Fibroblast of lung (primary cell): Measurements from ENCODE around the gene LSAMP.

Source experiments
- CTCF ChIP-seq, 2 donors: IDR thresholded peaks in 1 of 2; conservative IDR thresholded peaks in 1 of 2; 1 replicate in 1 of 2; 2 replicates in 1 of 2; pipeline ENCODE4 v1.5.1; 2011 to 2012; ENCODE audit warnings: low read length in 2 of 2, control low read depth in 1 of 2, inconsistent platforms in 1 of 2, low read depth in 1 of 2, mild to moderate bottlenecking in 1 of 2
- EZH2 ChIP-seq: IDR thresholded peaks from 2 replicates; pipeline ENCODE4 v1.5.1; 2012; ENCODE audit warnings: low read length, control low read depth, mild to moderate bottlenecking; ENCODE audit errors: missing control alignments

DNA sequence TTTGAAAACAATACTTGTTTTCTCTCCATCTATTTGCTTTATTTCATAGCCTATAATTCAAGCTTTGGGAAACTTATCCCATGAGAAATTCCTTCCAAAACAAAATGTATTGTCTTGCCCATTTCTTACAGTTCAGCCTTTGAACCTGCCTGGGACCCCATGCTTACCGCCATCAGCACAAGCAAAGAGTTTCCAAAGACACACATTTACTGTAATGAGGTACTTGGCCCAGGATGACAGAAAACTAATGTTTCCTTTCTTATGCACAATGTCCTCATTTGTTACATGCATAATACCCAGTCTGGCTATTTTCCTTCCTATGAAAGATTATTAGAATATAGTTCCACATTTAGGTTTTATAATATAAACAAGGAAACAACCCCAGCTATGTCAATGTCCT is 641.6 kb downstream of the LSAMP start:
- TF ChIP-seq CTCF (conservative IDR thresholded peaks at IDR 0.05 in 1 of 2, IDR thresholded peaks at IDR 0.05 in 1 of 2; ENCODE audit: low read depth in 1 of 2, low read length in 2 of 2), result no peak
- TF ChIP-seq EZH2, result no peak
